CD4-positive, alpha-beta T cell (primary cell): ENCODE data around the gene GNA15. TPM values are rescaled to one million over a fixed set of nuclear protein-coding genes. Genes with fewer than 3 reads are reported as not detected.

ENCODE experiments used
- ATAC-seq: fragments of 200-7000 bp; cut with Tn5 transposase; one replicate; pipeline ENCODE4 v1.10.0; 2022; ENCODE audit warnings: mild to moderate bottlenecking; ENCODE audit not compliant: poor library complexity
- CTCF ChIA-PET: fragments of 350-600 bp; sonication (Branson Sonifier 250); formaldehyde crosslinking; loops from one replicate; lab custom pipeline; 2021; ENCODE audit warnings: antibody characterized with exemption, inconsistent platforms; lab: Charles Lee
- POLR2A ChIA-PET: fragments of 350-600 bp; sonication (Branson Sonifier 250); formaldehyde crosslinking; loops from one replicate; lab custom pipeline; 2021; ENCODE audit warnings: antibody characterized with exemption, inconsistent platforms; lab: Charles Lee
- DNase-seq, 14 experiments: peaks; one replicate each; pipeline ENCODE4 v3.0.0-alpha.2; 2013 to 2020; ENCODE audit warnings: mixed read lengths in 2 of 14
- H3K27ac ChIP-seq, 2 donors: one replicate each; pipeline versions ENCODE4 v1.5.1 to v1.7.0; 2013; ENCODE audit warnings: low read length in 2 of 2, low read depth in 1 of 2, mild to moderate bottlenecking in 1 of 2
- H3K27me3 ChIP-seq, 2 experiments: 1 replicate in 1 of 2; 2 replicates in 1 of 2; pipeline versions ENCODE4 v1.6.1 to v1.7.0; 2013; ENCODE audit warnings: low read length in 2 of 2, control low read depth in 1 of 2, mild to moderate bottlenecking in 1 of 2, moderate library complexity in 1 of 2; ENCODE audit not compliant: insufficient read depth in 2 of 2, control insufficient read depth in 1 of 2
- H3K36me3 ChIP-seq: one replicate; pipeline ENCODE4 v1.6.1; 2013; ENCODE audit warnings: low read length, control low read depth; ENCODE audit not compliant: insufficient read depth
- H3K4me1 ChIP-seq: one replicate; pipeline ENCODE4 v1.6.1; 2013; ENCODE audit warnings: low read length, control low read depth; ENCODE audit not compliant: insufficient read depth
- H3K4me3 ChIP-seq: one replicate; pipeline ENCODE4 v1.5.1; 2013; ENCODE audit warnings: mild to moderate bottlenecking, low read length, moderate library complexity
- H3K9me3 ChIP-seq, 2 experiments: 1 replicate in 1 of 2; 2 replicates in 1 of 2; pipeline versions ENCODE4 v1.6.1 to v1.7.0; 2013; ENCODE audit warnings: low read length in 2 of 2, mild to moderate bottlenecking in 2 of 2, control low read depth in 1 of 2, moderate library complexity in 1 of 2; ENCODE audit not compliant: control insufficient read depth in 1 of 2, insufficient read depth in 1 of 2
- H3K27ac Mint-ChIP-seq: one replicate; pipeline ENCODE4 v1.8.0; 2020; ENCODE audit warnings: mixed read lengths
- H3K27me3 Mint-ChIP-seq: one replicate; pipeline ENCODE4 v1.8.0; 2021; ENCODE audit warnings: mixed read lengths
- H3K36me3 Mint-ChIP-seq: one replicate; pipeline ENCODE4 v1.8.0; 2021; ENCODE audit warnings: low read depth, mixed read lengths
- H3K4me1 Mint-ChIP-seq: one replicate; pipeline ENCODE4 v1.8.0; 2021; ENCODE audit warnings: low read depth, mixed read lengths
- H3K4me3 Mint-ChIP-seq: one replicate; pipeline ENCODE4 v1.8.0; 2020; ENCODE audit warnings: mild to moderate bottlenecking, mixed read lengths
- H3K9me3 Mint-ChIP-seq: one replicate; pipeline ENCODE4 v1.8.0; 2020; ENCODE audit warnings: mixed read lengths
- CTCF ChIP-seq: fragments of 200-600 bp; IDR thresholded peaks from one replicate; pipeline ENCODE4 v1.8.0; 2022; ENCODE audit warnings: antibody characterized with exemption, mild to moderate bottlenecking
- intact Hi-C, 2 experiments: fragments of 100-400 bp; cut with DNase I in 1 of 2; cut with micrococcal nuclease in 1 of 2; formaldehyde crosslinking; loops; one replicate each; pipeline versions ENCODE4 v1.15.1 to v1.9.0; 2023 to 2025; cut with DNase I, micrococcal nuclease
- total RNA-seq, 174 experiments: library from RNA in 2 of 174; stranded (reverse) in 2 of 174; gene quantifications; one replicate each; pipeline ENCODE4 v1.2.3 and lab custom pipeline; 2021 to 2026

GNA15 gene
- total RNA-seq, 2 experiments from 2014 or later, result 12.1 to 14.9 TPM

GRCh38 chr19:3108775-3109174 lies 27.1 kb upstream of the GNA15 start:
- Mint-ChIP-seq H3K9me3 (no peaks in the 10 kb centered on the region), H3K36me3 (no peaks in the 10 kb centered on the region), H3K27me3 (peaks cover 3% of the 10 kb centered on the region), H3K4me1 (peaks cover 10% of the 10 kb centered on the region), H3K4me3 (no peak overlapping the region), H3K27ac (no peak overlapping the region)
- Histone ChIP-seq H3K9me3 (no peaks in the 10 kb centered on the region), H3K4me1 (peaks cover 12% of the 10 kb centered on the region), H3K4me3 (no peak overlapping the region), H3K36me3 (no peaks in the 10 kb centered on the region), H3K27me3 (no peaks in the 10 kb centered on the region), H3K27ac (no peak overlapping the region)
- intact Hi-C loops, result loop anchor here (1.0 to 2.0 kb wide), 3 partner anchors 32 to 146 kb away; no protein-coding TSS in a partner anchor
- CTCF ChIA-PET, result interaction anchor here (0.7 to 1.7 kb wide), 20 partner anchors 8 to 461 kb away, joined by 3 to 10 read pairs (median 4); no protein-coding TSS in a partner anchor
- peak; percentile 66 for ATAC-seq
- TF ChIP-seq CTCF, result peak; percentile 88
- peak; percentile 60 to 85 (median 67) for DNase-seq
- POLR2A ChIA-PET, result interaction anchor here (0.8 to 1.1 kb wide), 2 partner anchors 56 to 158 kb away, joined by 3 to 4 read pairs; no protein-coding TSS in a partner anchor

- TF ChIP-seq CTCF, result no peak
- ChIA-PET POLR2A (no interaction called here), CTCF (interaction anchor here (1.1 kb wide), 1 partner anchor 41 kb away, joined by 3 read pairs; no protein-coding TSS in a partner anchor)
- Histone ChIP-seq H3K9me3 (no peaks in the 10 kb centered on the region), H3K36me3 (no peaks in the 10 kb centered on the region), H3K27me3 (no peaks in the 10 kb centered on the region), H3K4me1 (peaks cover 5% of the 10 kb centered on the region), H3K27ac (no peak overlapping the region), H3K4me3 (no peak overlapping the region)
- H3K4me1 Mint-ChIP-seq, result peaks cover 3% of the 10 kb centered on the region
- no peak for DNase-seq
- no peaks in the 10 kb centered on the region for H3K9me3 Mint-ChIP-seq
- intact Hi-C loops, result loop anchor here in 1 of 2 experiments (2.0 kb wide), 1 partner anchor 53 kb away; no protein-coding TSS in a partner anchor
- ATAC-seq, result no peak
- no peak overlapping the region for H3K27ac Mint-ChIP-seq
- no peaks in the 10 kb centered on the region for H3K36me3 Mint-ChIP-seq
- H3K27me3 Mint-ChIP-seq, result no peaks in the 10 kb centered on the region
- no peak overlapping the region for H3K4me3 Mint-ChIP-seq
These were observed 26.3 kb upstream of the GNA15 start for GRCh38 chr19:3109491-3109890.

- Histone ChIP-seq H3K4me3 (no peak overlapping the region), H3K27me3 (no peaks in the 10 kb centered on the region), H3K4me1 (peaks cover 4% of the 10 kb centered on the region), H3K9me3 (no peaks in the 10 kb centered on the region), H3K36me3 (no peaks in the 10 kb centered on the region), H3K27ac (no peak overlapping the region)
- Mint-ChIP-seq H3K4me1 (peaks cover 3% of the 10 kb centered on the region), H3K4me3 (no peak overlapping the region), H3K36me3 (no peaks in the 10 kb centered on the region), H3K27ac (no peak overlapping the region), H3K9me3 (no peaks in the 10 kb centered on the region), H3K27me3 (no peaks in the 10 kb centered on the region)
- CTCF ChIA-PET, result no interaction called here
- DNase-seq (peak in 2 of 14 experiments; percentile 13 to 49), ATAC-seq (no peak)
- intact Hi-C loops, result loop anchor here in 1 of 2 experiments (10.0 kb wide), 1 partner anchor 315 kb away; no protein-coding TSS in a partner anchor
- POLR2A ChIA-PET, result no interaction called here
- no peak for TF ChIP-seq CTCF
These were observed 25.6 kb upstream of the GNA15 start for GRCh38 chr19:3110126-3110825.
